Endothelial cell of umbilical vein (primary cell): ENCODE measurements around the gene ALKBH6. TPM values are rescaled to one million over a fixed set of nuclear protein-coding genes. Genes with fewer than 3 reads are reported as not detected.

Experiments used
- BruUV-seq: library from RNA; stranded (reverse); fragments of 400-500 nt; replicated peaks from 2 replicates; lab custom pipeline; 2021; lab: Mats Ljungman, UMichigan
- CTCF ChIA-PET: fragments of 300-600, 350-600 bp; sonication (Branson Sonifier 250); formaldehyde crosslinking; loops from one replicate; lab custom pipeline; 2021; ENCODE audit warnings: antibody characterized with exemption, inconsistent platforms; lab: Charles Lee
- POLR2A ChIA-PET: fragments of 300-600, 350-600 bp; sonication (Branson Sonifier 250); formaldehyde crosslinking; loops from one replicate; lab custom pipeline; 2021; ENCODE audit warnings: antibody characterized with exemption, inconsistent platforms; lab: Charles Lee
- DNase-seq: peaks from one replicate; pipeline ENCODE4 v3.0.0-alpha.2; 2011; ENCODE audit warnings: low read depth, low spot score
- FAIRE-seq: peaks from 2 replicates; lab custom pipeline; 2011; peaks lifted over from hg19 to GRCh38; lab: Jason Lieb, UNC
- H2AFZ ChIP-seq: 2 replicates; pipeline ENCODE4 v1.6.0; 2012; ENCODE audit warnings: low read depth, low read length, control low read depth, inconsistent platforms
- H3K27ac ChIP-seq: 2 replicates; pipeline ENCODE4 v1.5.1; 2011; ENCODE audit warnings: low read depth, mild to moderate bottlenecking, control low read depth, low read length, moderate library complexity; ENCODE audit not compliant: insufficient read depth
- H3K27me3 ChIP-seq, 2 experiments: 2 replicates each; pipeline versions ENCODE4 v1.6.0 to v1.6.1; 2011; ENCODE audit warnings: low read length in 2 of 2, mixed read lengths in 1 of 2; ENCODE audit not compliant: control insufficient read depth in 2 of 2, insufficient read depth in 2 of 2
- H3K36me3 ChIP-seq, 2 experiments: 2 replicates in 1 of 2; 3 replicates in 1 of 2; pipeline ENCODE4 v1.5.1; 2011; ENCODE audit warnings: low read length in 2 of 2, mild to moderate bottlenecking in 1 of 2, moderate library complexity in 1 of 2; ENCODE audit not compliant: control insufficient read depth in 2 of 2, insufficient read depth in 2 of 2; ENCODE audit errors: extremely low read depth in 1 of 2
- H3K4me1 ChIP-seq: 3 replicates; pipeline ENCODE4 v1.5.1; 2011; ENCODE audit warnings: mild to moderate bottlenecking, low read length; ENCODE audit not compliant: control insufficient read depth, insufficient read depth; ENCODE audit errors: extremely low read depth
- H3K4me2 ChIP-seq: 2 replicates; pipeline ENCODE4 v1.6.1; 2011; ENCODE audit warnings: low read length, control low read depth, mixed read lengths; ENCODE audit not compliant: insufficient read depth
- H3K4me3 ChIP-seq, 3 experiments: fragments of 200-600 bp in 1 of 3; sonication (generic), shearing (Covaris generic) in 1 of 3; replicated peaks in 1 of 3; 2 replicates each; pipeline ENCODE4 v1.5.1; 2011 to 2016; ENCODE audit warnings: control low read depth in 3 of 3, low read length in 3 of 3, mild to moderate bottlenecking in 2 of 3, inconsistent platforms in 1 of 3, low read depth in 1 of 3, moderate library complexity in 1 of 3; ENCODE audit not compliant: insufficient read depth in 1 of 3
- H3K79me2 ChIP-seq: 2 replicates; pipeline ENCODE4 v1.6.0; 2012; ENCODE audit warnings: low read length, inconsistent platforms; ENCODE audit not compliant: control insufficient read depth, insufficient read depth
- H3K9ac ChIP-seq: replicated peaks from 2 replicates; pipeline ENCODE3; 2011; ENCODE audit warnings: low read length, control low read depth; ENCODE audit not compliant: insufficient read depth; ENCODE audit errors: extremely low read depth
- H3K9me1 ChIP-seq: replicated peaks from 3 replicates; pipeline ENCODE4 v1.6.0; 2011; ENCODE audit warnings: mild to moderate bottlenecking, low read length; ENCODE audit not compliant: control insufficient read depth, insufficient read depth; ENCODE audit errors: extremely low read depth
- H3K9me3 ChIP-seq: replicated peaks from 2 replicates; pipeline ENCODE4 v1.5.1; 2012; ENCODE audit warnings: low read length, inconsistent platforms; ENCODE audit not compliant: control insufficient read depth, insufficient read depth
- H4K20me1 ChIP-seq: replicated peaks from 2 replicates; pipeline ENCODE3; 2011; ENCODE audit warnings: mild to moderate bottlenecking, low read length; ENCODE audit not compliant: control insufficient read depth, insufficient read depth; ENCODE audit errors: extremely low read depth
- CTCF ChIP-seq, 2 donors: IDR thresholded peaks; 1 replicate in 1 of 2; 2 replicates in 1 of 2; pipeline ENCODE4 v1.5.1; 2011; ENCODE audit warnings: low read length in 2 of 2, mild to moderate bottlenecking in 2 of 2, moderate library complexity in 2 of 2, control low read depth in 1 of 2, inconsistent platforms in 1 of 2, low read depth in 1 of 2; ENCODE audit not compliant: insufficient read depth in 1 of 2; ENCODE audit errors: extremely low read depth in 1 of 2
- EZH2 ChIP-seq: IDR thresholded peaks from 2 replicates; pipeline ENCODE4 v1.6.1; 2012; ENCODE audit warnings: borderline replicate concordance, low read depth, mild to moderate bottlenecking, moderate library complexity, low read length, inconsistent platforms; ENCODE audit not compliant: severe bottlenecking
- FOS ChIP-seq: IDR thresholded peaks from 2 replicates; pipeline ENCODE4 v1.6.1; 2011; ENCODE audit warnings: mild to moderate bottlenecking, low read length, moderate library complexity, borderline replicate concordance; ENCODE audit not compliant: insufficient read depth
- GATA2 ChIP-seq: IDR thresholded peaks from 2 replicates; pipeline ENCODE4 v1.7.0; 2011; ENCODE audit warnings: low read depth, mild to moderate bottlenecking, moderate library complexity, mixed read lengths, low read length; ENCODE audit not compliant: insufficient read length, insufficient read depth
- JUN ChIP-seq: IDR thresholded peaks from 2 replicates; pipeline ENCODE4 v1.6.1; 2011; ENCODE audit warnings: borderline replicate concordance, low read depth; ENCODE audit not compliant: insufficient read length, insufficient read depth
- MAX ChIP-seq: IDR thresholded peaks from 2 replicates; pipeline ENCODE4 v1.6.1; 2011; ENCODE audit not compliant: insufficient read depth, insufficient read length
- MYC ChIP-seq: IDR thresholded peaks from one replicate; pipeline ENCODE4 v1.6.1; 2011; ENCODE audit warnings: mild to moderate bottlenecking, low read depth, low read length
- POLR2A ChIP-seq: IDR thresholded peaks from 2 replicates; pipeline ENCODE4 v1.6.1; 2012; ENCODE audit warnings: low read depth, mild to moderate bottlenecking, control low read depth, low read length
- POLR2AphosphoS5 ChIP-seq: IDR thresholded peaks from 2 replicates; pipeline ENCODE4 v1.6.1; 2012; ENCODE audit warnings: low read depth, mild to moderate bottlenecking, control low read depth, low read length, moderate library complexity; ENCODE audit not compliant: insufficient read depth
- dilution Hi-C: fragments of 300-500 bp; cut with MboI; formaldehyde crosslinking; loops from one replicate; pipeline ENCODE4 v1.15.0; 2019; ENCODE audit warnings: low sequenced_read_pairs; ENCODE audit not compliant: extremely low pct_ligation_motif_present
- intact Hi-C: fragments of 100-400 bp; cut with micrococcal nuclease; formaldehyde crosslinking; loops from one replicate; pipeline ENCODE4 v1.10.0; 2022
- polyA plus RNA-seq, 4 experiments: library from polyadenylated mRNA; depleted of rRNA in 3 of 4; stranded (reverse) in 3 of 4; unstranded in 1 of 4; fragments of >200 nt; gene quantifications; 2 replicates each; pipeline versions ENCODE4 v1.2.1 to v1.2.3, GENCODE V29; 2011 to 2012; ENCODE audit warnings: missing spikeins in 1 of 4
- total RNA-seq: library from RNA; stranded (reverse); gene quantifications from 2 replicates; pipeline ENCODE4 v1.2.3, GENCODE V29; 2021

ALKBH6 gene
- total and polyA plus RNA-seq, 2 donors (not counting 3 experiments of a cell fraction or from before 2014, with no cell fraction given), result 17.3 to 26.7 TPM

- BruUV-seq, result no TSS peak
- Histone ChIP-seq H4K20me1 (no peaks in the 10 kb centered on the region), H3K36me3 (no peaks in the 10 kb centered on the region), H3K79me2 (no peaks in the 10 kb centered on the region), H3K27ac (no peak overlapping the region), H3K9me1 (no peaks in the 10 kb centered on the region), H3K9me3 (no peaks in the 10 kb centered on the region), H3K4me3 (no peak overlapping the region), H3K27me3 (no peaks in the 10 kb centered on the region), H3K4me1 (no peaks in the 10 kb centered on the region), H2AFZ (no peak overlapping the region), H3K9ac (no peak overlapping the region), H3K4me2 (no peak overlapping the region)
- intact Hi-C loops (no loop called here), dilution Hi-C loops (no loop called here)
- DNase-seq (no peak), FAIRE-seq (no peak)
- ChIA-PET CTCF (no interaction called here), POLR2A (no interaction called here)
- TF ChIP-seq POLR2AphosphoS5, result no peak
- no peak for TF ChIP-seq JUN
- no peak for TF ChIP-seq CTCF (IDR thresholded peaks at IDR 0.05; ENCODE audit: extremely low read depth in 1 of 2, insufficient read depth in 1 of 2, low read depth in 1 of 2, low read length in 2 of 2)
- no peak for TF ChIP-seq MAX
- no peak for TF ChIP-seq MYC
- TF ChIP-seq EZH2, result no peak
- TF ChIP-seq FOS, result no peak
- no peak for TF ChIP-seq GATA2
- TF ChIP-seq POLR2A, result no peak
These were observed 33.8 kb upstream of the ALKBH6 start for GRCh38 chr19:36047835-36048234.
